ENCODE measurements around the gene CLCC1.
A peak's percentile ranks its signal among the peaks of the same experiment; 100 is the strongest.

CLCC1 gene

GRCh38 chr1:108955111-108955510 lies 8.2 kb downstream of the CLCC1 start:
- ChIA-PET CTCF (no interaction called here), POLR2A (no interaction called here)
- DNase-seq, result no peak
- 100% methylated on average over 3 of the region's 3 CpGs for WGBS (ENCODE audit: insufficient coverage)
- Histone ChIP-seq H3K4me3 (ENCODE audit: control insufficient read depth in 1 of 7, extremely low read depth in 1 of 7, insufficient read depth in 4 of 7, low read depth in 2 of 7, low read length in 6 of 7) (no peak overlapping the region), H3K9me3 (ENCODE audit: control extremely low read depth in 1 of 5, control insufficient read depth in 4 of 5, insufficient read depth in 2 of 5, low read depth in 1 of 5, low read length in 4 of 5) (no peaks in the 10 kb centered on the region), H3K27ac (ENCODE audit: insufficient read depth in 1 of 2, low read depth in 1 of 2, low read length in 2 of 2, poor library complexity in 1 of 2, severe bottlenecking in 2 of 2) (no peak overlapping the region), H3K4me1 (ENCODE audit: control extremely low read depth in 1 of 4, control insufficient read depth in 4 of 4, insufficient read depth in 4 of 4, low read length in 3 of 4) (peaks cover 0 to 5% (median 2%) of the 10 kb centered on the region in 4 experiments), H3K27me3 (replicated peaks in 2 of 5; ENCODE audit: control insufficient read depth in 4 of 5, insufficient read depth in 5 of 5, low read length in 4 of 5) (no peaks in the 10 kb centered on the region), H3K36me3 (ENCODE audit: control insufficient read depth in 4 of 4, insufficient read depth in 4 of 4, low read length in 3 of 4) (peaks cover 0 to 18% (median 16%) of the 10 kb centered on the region in 4 experiments)

DNA sequence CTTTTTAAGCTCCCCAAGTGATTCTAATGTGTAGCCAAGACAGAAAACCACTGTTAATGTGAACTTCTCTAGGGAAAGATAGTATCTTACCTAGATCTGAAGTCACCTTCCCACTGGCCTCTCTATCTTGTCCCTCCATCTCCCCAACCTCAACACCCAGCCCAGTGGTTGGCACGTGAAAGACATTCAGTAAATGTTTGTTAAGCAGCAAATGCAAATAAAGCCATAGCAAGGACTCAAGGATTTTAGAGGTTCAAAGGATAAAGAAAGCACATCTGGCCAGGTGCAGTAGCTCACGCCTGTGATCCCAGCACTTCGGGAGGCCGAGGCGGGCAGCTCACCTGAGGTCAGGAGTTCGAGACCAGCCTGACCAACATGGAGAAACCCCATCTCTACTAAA lies 9.8 kb downstream of the CLCC1 start:
- Histone ChIP-seq H3K36me3 (ENCODE audit: control insufficient read depth in 4 of 4, insufficient read depth in 4 of 4, low read length in 3 of 4) (peaks cover 0 to 18% (median 15%) of the 10 kb centered on the region in 4 experiments), H3K27me3 (replicated peaks in 2 of 5; ENCODE audit: control insufficient read depth in 4 of 5, insufficient read depth in 5 of 5, low read length in 4 of 5) (no peaks in the 10 kb centered on the region), H3K9me3 (ENCODE audit: control extremely low read depth in 1 of 5, control insufficient read depth in 4 of 5, insufficient read depth in 2 of 5, low read depth in 1 of 5, low read length in 4 of 5) (no peaks in the 10 kb centered on the region), H3K4me1 (ENCODE audit: control extremely low read depth in 1 of 4, control insufficient read depth in 4 of 4, insufficient read depth in 4 of 4, low read length in 3 of 4) (peaks cover 3 to 12% (median 9%) of the 10 kb centered on the region in 4 experiments), H3K27ac (ENCODE audit: insufficient read depth in 1 of 2, low read depth in 1 of 2, low read length in 2 of 2, poor library complexity in 1 of 2, severe bottlenecking in 2 of 2) (no peak overlapping the region), H3K4me3 (ENCODE audit: control insufficient read depth in 1 of 7, extremely low read depth in 1 of 7, insufficient read depth in 4 of 7, low read depth in 2 of 7, low read length in 6 of 7) (no peak overlapping the region)
- 100% methylated on average over 1 of the region's 6 CpGs for WGBS (ENCODE audit: insufficient coverage)
- CTCF ChIA-PET, result interaction anchor here (0.7 to 3.1 kb wide), 3 partner anchors 8 to 815 kb away, joined by 3 to 9 read pairs (median 6); no protein-coding TSS in a partner anchor
- POLR2A ChIA-PET, result no interaction called here
- no peak for DNase-seq

DNA sequence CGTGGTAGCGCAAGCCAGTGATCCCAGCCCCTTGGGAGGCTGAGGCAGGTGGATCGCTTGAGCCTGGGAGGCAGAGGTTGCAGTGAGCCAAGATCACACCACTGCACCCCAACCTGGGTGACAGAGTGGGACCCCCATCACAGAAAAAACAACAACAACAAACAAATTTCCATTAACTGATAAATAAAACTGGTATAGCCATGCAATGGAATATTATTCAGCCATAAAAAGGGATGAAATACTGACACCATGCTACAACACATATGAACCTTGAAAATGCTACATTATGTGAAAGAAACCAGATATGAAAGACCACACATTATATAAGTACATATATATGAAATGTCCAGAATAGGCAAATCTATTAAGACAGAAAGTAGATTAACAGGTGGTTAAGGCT lies 12.0 kb downstream of the CLCC1 start:
- Histone ChIP-seq H3K36me3 (ENCODE audit: control insufficient read depth in 4 of 4, insufficient read depth in 4 of 4, low read length in 3 of 4) (peaks cover 0 to 25% (median 16%) of the 10 kb centered on the region in 4 experiments), H3K27me3 (replicated peaks in 2 of 5; ENCODE audit: control insufficient read depth in 4 of 5, insufficient read depth in 5 of 5, low read length in 4 of 5) (no peaks in the 10 kb centered on the region), H3K4me1 (ENCODE audit: control extremely low read depth in 1 of 4, control insufficient read depth in 4 of 4, insufficient read depth in 4 of 4, low read length in 3 of 4) (peaks cover 3 to 16% (median 11%) of the 10 kb centered on the region in 4 experiments), H3K9me3 (ENCODE audit: control extremely low read depth in 1 of 5, control insufficient read depth in 4 of 5, insufficient read depth in 2 of 5, low read depth in 1 of 5, low read length in 4 of 5) (no peaks in the 10 kb centered on the region), H3K4me3 (ENCODE audit: control insufficient read depth in 1 of 7, extremely low read depth in 1 of 7, insufficient read depth in 4 of 7, low read depth in 2 of 7, low read length in 6 of 7) (no peak overlapping the region), H3K27ac (ENCODE audit: insufficient read depth in 1 of 2, low read depth in 1 of 2, low read length in 2 of 2, poor library complexity in 1 of 2, severe bottlenecking in 2 of 2) (no peak overlapping the region)
- 93% methylated on average over 2 of the region's 3 CpGs for WGBS (ENCODE audit: insufficient coverage)
- POLR2A ChIA-PET, result no interaction called here
- DNase-seq, result no peak
- CTCF ChIA-PET, result interaction anchor here (3.1 kb wide), 1 partner anchor 11 kb away, joined by 9 read pairs; no protein-coding TSS in a partner anchor

- ChIA-PET CTCF (interaction anchor here (0.6 to 1.8 kb wide), 6 partner anchors 9 to 223 kb away, joined by 3 to 5 read pairs (median 3); a partner anchor contains a TSS), POLR2A (interaction anchor here (0.7 to 1.0 kb wide), 2 partner anchors 14 to 17 kb away, joined by 3 to 4 read pairs; partner anchors contain the start of gene CLCC1)
- no peaks in the 10 kb centered on the region for H3K27me3 ChIP-seq (replicated peaks in 2 of 5; ENCODE audit: control insufficient read depth in 4 of 5, insufficient read depth in 5 of 5, low read length in 4 of 5)
- peaks cover 5 to 24% (median 15%) of the 10 kb centered on the region in 4 experiments for H3K36me3 ChIP-seq (ENCODE audit: control insufficient read depth in 4 of 4, insufficient read depth in 4 of 4, low read length in 3 of 4)
- peak overlapping the region in 1 of 7 experiments; percentile 67 for H3K4me3 ChIP-seq (ENCODE audit: control insufficient read depth in 1 of 7, extremely low read depth in 1 of 7, insufficient read depth in 4 of 7, low read depth in 2 of 7, low read length in 6 of 7)
- DNase-seq, result no peak
- no peaks in the 10 kb centered on the region for H3K9me3 ChIP-seq (ENCODE audit: control extremely low read depth in 1 of 5, control insufficient read depth in 4 of 5, insufficient read depth in 2 of 5, low read depth in 1 of 5, low read length in 4 of 5)
- H3K4me1 ChIP-seq (ENCODE audit: control extremely low read depth in 1 of 4, control insufficient read depth in 4 of 4, insufficient read depth in 4 of 4, low read length in 3 of 4), result peaks cover 3 to 16% (median 11%) of the 10 kb centered on the region in 4 experiments
- no CpG with 5 or more reads among the region's 4 CpGs for WGBS (ENCODE audit: insufficient coverage)
- H3K27ac ChIP-seq (ENCODE audit: insufficient read depth in 1 of 2, low read depth in 1 of 2, low read length in 2 of 2, poor library complexity in 1 of 2, severe bottlenecking in 2 of 2), result no peak overlapping the region
These were observed 14.2 kb downstream of the CLCC1 start for GRCh38 chr1:108949044-108949443.

- POLR2A ChIA-PET, result interaction anchor here (1.0 kb wide), 1 partner anchor 15 kb away, joined by 4 read pairs; the partner anchor contains the start of gene CLCC1
These were observed 15.3 kb downstream of the CLCC1 start for GRCh38 chr1:108947871-108948525.

GRCh38 chr1:108936170-108936569 lies 27.1 kb downstream of the CLCC1 start:
- Histone ChIP-seq H3K4me1 (ENCODE audit: control extremely low read depth in 1 of 4, control insufficient read depth in 4 of 4, insufficient read depth in 4 of 4, low read length in 3 of 4) (no peaks in the 10 kb centered on the region), H3K27ac (ENCODE audit: insufficient read depth in 1 of 2, low read depth in 1 of 2, low read length in 2 of 2, poor library complexity in 1 of 2, severe bottlenecking in 2 of 2) (no peak overlapping the region), H3K36me3 (ENCODE audit: control insufficient read depth in 4 of 4, insufficient read depth in 4 of 4, low read length in 3 of 4) (peaks cover 24 to 79% (median 50%) of the 10 kb centered on the region in 4 experiments), H3K27me3 (replicated peaks in 2 of 5; ENCODE audit: control insufficient read depth in 4 of 5, insufficient read depth in 5 of 5, low read length in 4 of 5) (no peaks in the 10 kb centered on the region), H3K4me3 (ENCODE audit: control insufficient read depth in 1 of 7, extremely low read depth in 1 of 7, insufficient read depth in 4 of 7, low read depth in 2 of 7, low read length in 6 of 7) (no peak overlapping the region), H3K9me3 (ENCODE audit: control extremely low read depth in 1 of 5, control insufficient read depth in 4 of 5, insufficient read depth in 2 of 5, low read depth in 1 of 5, low read length in 4 of 5) (no peaks in the 10 kb centered on the region)
- DNase-seq, result no peak
- CTCF ChIA-PET, result no interaction called here
- POLR2A ChIA-PET, result no interaction called here
- WGBS (ENCODE audit: insufficient coverage), result 98% methylated on average over 4 of the region's 9 CpGs

More at GRCh38 chr1:108947871-108948525, 15.3 kb downstream of the CLCC1 start:
- H3K4me1 ChIP-seq (ENCODE audit: control extremely low read depth in 1 of 4, control insufficient read depth in 4 of 4, insufficient read depth in 4 of 4, low read length in 3 of 4), result peaks cover 3 to 16% (median 11%) of the 10 kb centered on the region in 4 experiments
- H3K4me3 ChIP-seq (ENCODE audit: control insufficient read depth in 1 of 7, extremely low read depth in 1 of 7, insufficient read depth in 4 of 7, low read depth in 2 of 7, low read length in 6 of 7), result peak overlapping the region in 4 of 7 experiments; percentile 23 to 76 (median 58)
- peak overlapping the region; percentile 18 to 60 for H3K27ac ChIP-seq (ENCODE audit: insufficient read depth in 1 of 2, low read depth in 1 of 2, low read length in 2 of 2, poor library complexity in 1 of 2, severe bottlenecking in 2 of 2)
- H3K9me3 ChIP-seq (ENCODE audit: control extremely low read depth in 1 of 5, control insufficient read depth in 4 of 5, insufficient read depth in 2 of 5, low read depth in 1 of 5, low read length in 4 of 5), result no peaks in the 10 kb centered on the region
- 18% methylated on average over 4 of the region's 6 CpGs for WGBS (ENCODE audit: insufficient coverage)
- CTCF ChIA-PET, result interaction anchor here (0.9 to 1.8 kb wide), 4 partner anchors 9 to 118 kb away, joined by 3 to 5 read pairs (median 4); no protein-coding TSS in a partner anchor
- peak in 1 of 3 donors; percentile 15 for DNase-seq
- H3K36me3 ChIP-seq (ENCODE audit: control insufficient read depth in 4 of 4, insufficient read depth in 4 of 4, low read length in 3 of 4), result peaks cover 5 to 29% (median 18%) of the 10 kb centered on the region in 4 experiments
- no peaks in the 10 kb centered on the region for H3K27me3 ChIP-seq (replicated peaks in 2 of 5; ENCODE audit: control insufficient read depth in 4 of 5, insufficient read depth in 5 of 5, low read length in 4 of 5)

DNA sequence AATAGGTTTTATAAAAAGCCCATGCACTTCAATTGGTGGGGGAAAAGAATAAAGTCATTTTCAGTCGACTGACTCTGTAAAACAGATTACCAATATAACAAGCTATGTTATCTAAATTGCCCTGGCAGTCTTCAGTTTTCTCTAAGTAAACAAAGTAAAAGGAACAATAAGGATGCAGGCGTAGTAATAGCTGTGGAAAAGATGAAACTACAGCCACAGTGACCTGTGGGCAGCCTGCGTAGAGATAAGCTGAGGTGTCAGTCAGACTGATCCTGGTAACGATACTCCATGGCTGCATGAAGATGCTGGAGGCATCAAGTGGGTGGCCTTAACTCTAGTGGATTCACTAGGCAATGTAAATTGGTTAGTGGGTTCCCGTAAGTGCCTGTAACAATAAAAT lies 29.3 kb downstream of the CLCC1 start:
- Histone ChIP-seq H3K36me3 (ENCODE audit: control insufficient read depth in 4 of 4, insufficient read depth in 4 of 4, low read length in 3 of 4) (peaks cover 31 to 88% (median 57%) of the 10 kb centered on the region in 4 experiments), H3K4me3 (ENCODE audit: control insufficient read depth in 1 of 7, extremely low read depth in 1 of 7, insufficient read depth in 4 of 7, low read depth in 2 of 7, low read length in 6 of 7) (no peak overlapping the region), H3K9me3 (ENCODE audit: control extremely low read depth in 1 of 5, control insufficient read depth in 4 of 5, insufficient read depth in 2 of 5, low read depth in 1 of 5, low read length in 4 of 5) (no peaks in the 10 kb centered on the region), H3K27me3 (replicated peaks in 2 of 5; ENCODE audit: control insufficient read depth in 4 of 5, insufficient read depth in 5 of 5, low read length in 4 of 5) (no peaks in the 10 kb centered on the region), H3K27ac (ENCODE audit: insufficient read depth in 1 of 2, low read depth in 1 of 2, low read length in 2 of 2, poor library complexity in 1 of 2, severe bottlenecking in 2 of 2) (no peak overlapping the region), H3K4me1 (ENCODE audit: control extremely low read depth in 1 of 4, control insufficient read depth in 4 of 4, insufficient read depth in 4 of 4, low read length in 3 of 4) (no peaks in the 10 kb centered on the region)
- WGBS (ENCODE audit: insufficient coverage), result 100% methylated on average over 3 of the region's 5 CpGs
- ChIA-PET POLR2A (no interaction called here), CTCF (no interaction called here)
- DNase-seq, result no peak

Measured in common myeloid progenitor, CD34-positive (primary cell).